Right ventricle myocardium superior (tissue), 1 donor: Measurements from ENCODE around the gene PUM2. TPM values are rescaled to one million over a fixed set of nuclear protein-coding genes. Genes with fewer than 3 reads are reported as not detected.
"Not testable (repeated sequence)": the region's sequence is repeated elsewhere in the genome, so short reads cannot be mapped to it uniquely, and the experiment has no call there.

ENCODE experiments used
- ATAC-seq: fragments of 200-7000 bp; cut with Tn5 transposase; one replicate; pipeline ENCODE4 v1.9.1; 2020; ENCODE audit warnings: mild to moderate bottlenecking; ENCODE audit not compliant: poor library complexity
- DNase-seq: peaks from one replicate; pipeline ENCODE4 v3.0.0-alpha.2; 2020
- intact Hi-C: fragments of 100-400 bp; cut with DNase I; formaldehyde crosslinking; loops from one replicate; pipeline ENCODE4 v1.11.2; 2022
- total RNA-seq: library from RNA; stranded (reverse); fragmentation: NEBNext Ultra II Directional; extraction: Animal tissue kit (Norgen Biotek cat#: 25700); gene quantifications from one replicate; pipeline ENCODE4 v1.2.1, GENCODE V29; 2021
- donor health status: DM: no; HTN: yes; CAD: no; lungs with severe emphysema.

PUM2 gene
- total RNA-seq, 1 donor from 2014 or later = 70.9 TPM

DNA sequence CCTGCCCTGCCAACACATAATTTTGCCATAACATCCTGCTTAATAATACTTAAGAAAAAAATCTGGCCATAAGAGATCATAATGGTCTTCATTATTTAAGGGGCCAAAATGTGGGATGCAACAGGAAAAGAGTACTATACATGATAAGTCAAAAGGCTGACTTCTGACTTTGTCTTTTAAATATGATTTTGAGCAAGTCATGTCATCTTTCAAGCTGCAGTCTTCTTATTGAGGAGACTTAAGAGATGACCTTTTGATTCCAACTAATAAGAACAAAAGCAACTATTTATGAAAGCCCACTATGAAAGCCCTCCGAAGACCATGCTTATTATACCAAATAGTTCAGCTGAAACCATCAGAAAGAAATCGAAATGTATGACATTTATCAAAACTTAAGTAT is 41.6 kb downstream of the PUM2 start:
- DNase-seq (no peak), ATAC-seq (no peak)
- intact Hi-C loops = no loop called here

DNA sequence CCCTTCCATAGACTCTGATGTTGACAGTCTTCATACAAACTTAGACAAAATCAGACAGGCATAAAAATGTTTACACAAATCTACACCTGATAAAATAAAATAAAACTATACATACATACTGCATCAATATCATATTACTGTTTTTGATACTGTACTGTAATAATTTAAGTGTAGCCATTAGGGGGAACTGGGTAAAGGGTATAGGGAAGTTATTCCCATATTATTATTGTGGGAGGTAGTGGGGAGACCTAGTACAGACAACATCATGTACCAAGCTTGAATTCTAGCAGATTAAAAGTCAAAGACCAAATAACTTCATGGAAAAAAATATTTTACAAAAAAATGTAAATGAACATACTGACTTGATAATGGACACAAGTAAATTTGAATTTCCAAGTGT is 43.3 kb downstream of the PUM2 start:
- ATAC-seq = no peak
- intact Hi-C loops = no loop called here
- no peak for DNase-seq

DNA sequence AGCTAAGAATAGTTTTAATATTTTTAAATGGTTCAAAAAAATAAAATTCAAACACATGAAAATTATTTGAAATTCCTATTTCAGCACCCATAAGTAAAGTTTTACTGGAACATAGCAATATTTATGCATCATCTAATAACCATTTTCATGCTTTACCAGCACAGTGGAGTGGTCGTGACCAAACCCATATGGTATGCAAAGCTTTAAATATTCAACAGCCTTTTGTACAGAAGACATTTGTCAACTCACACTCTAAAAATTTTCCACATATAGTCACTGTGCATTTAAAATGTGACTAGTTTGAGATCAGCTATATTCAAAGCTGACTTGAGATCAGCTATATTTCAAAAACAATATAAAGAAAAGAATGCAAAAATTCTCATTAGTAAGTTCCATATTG is 46.2 kb downstream of the PUM2 start:
- DNase-seq = no peak
- intact Hi-C loops = no loop called here
- ATAC-seq = no peak

DNA sequence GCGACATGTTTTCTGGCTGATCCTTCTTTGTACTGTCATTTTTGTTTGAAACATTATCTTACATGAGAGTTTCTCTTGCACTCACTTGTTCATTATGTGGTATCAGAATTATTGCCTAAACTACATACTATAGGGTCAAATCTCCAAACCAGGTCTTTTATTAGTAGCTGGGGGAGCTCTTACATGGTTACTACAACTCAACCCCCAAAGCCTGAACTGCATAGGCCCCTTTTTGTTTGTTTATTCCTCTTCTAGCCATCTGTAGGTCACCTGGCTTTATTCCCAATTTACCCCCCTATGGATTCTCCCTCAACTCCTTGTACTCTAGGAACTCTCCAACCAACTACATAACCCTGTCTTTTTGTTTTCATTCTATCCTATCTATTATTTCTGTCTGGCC is 46.7 kb downstream of the PUM2 start:
- DNase-seq (no peak), ATAC-seq (no peak)
- intact Hi-C loops = no loop called here

DNA sequence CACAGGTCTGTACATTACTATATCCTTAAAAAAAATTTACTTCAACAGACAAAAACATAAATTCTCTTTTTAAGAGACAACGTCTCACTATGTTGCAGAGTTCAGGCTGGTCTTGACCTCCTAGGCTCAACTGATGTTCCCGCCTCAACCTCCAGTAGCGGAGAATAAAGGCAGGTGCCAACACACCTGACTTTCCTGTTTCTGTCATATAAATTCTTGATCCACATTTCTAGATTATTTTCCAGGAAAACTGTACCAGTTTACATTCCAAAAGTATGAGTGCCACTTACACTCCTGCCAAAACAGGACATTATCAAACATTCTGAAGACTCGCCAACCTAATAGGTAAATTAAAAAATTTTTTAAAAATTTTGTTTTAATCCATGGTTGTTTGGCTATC is 48.6 kb downstream of the PUM2 start:
- ATAC-seq = no peak
- intact Hi-C loops = no loop called here
- no peak for DNase-seq

GRCh38 chr2:20300656-20301055 is 50.0 kb downstream of the PUM2 start:
- intact Hi-C loops = no loop called here
- no peak for DNase-seq
- ATAC-seq = no peak

DNA sequence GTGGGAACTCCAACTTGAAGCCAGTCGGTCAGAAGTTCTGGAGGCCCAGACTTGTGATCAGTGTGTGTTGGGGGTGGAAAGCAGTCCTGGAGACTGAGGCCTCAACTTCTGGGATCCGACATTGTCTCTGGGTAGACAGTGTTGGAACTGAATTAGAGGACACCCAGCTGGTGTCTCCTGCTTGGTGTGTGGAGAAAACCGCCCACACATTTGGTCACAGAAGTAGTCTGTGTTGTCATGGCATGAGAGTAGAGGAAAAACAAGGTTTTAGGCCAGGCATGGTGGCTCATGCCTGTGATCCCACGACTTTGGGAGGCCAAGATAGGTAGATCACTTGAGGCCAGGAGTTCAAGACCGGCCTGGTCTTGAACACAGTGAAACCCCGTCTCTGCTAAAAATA is 51.5 kb downstream of the PUM2 start:
- DNase-seq = no peak
- intact Hi-C loops = no loop called here
- no peak for ATAC-seq

DNA sequence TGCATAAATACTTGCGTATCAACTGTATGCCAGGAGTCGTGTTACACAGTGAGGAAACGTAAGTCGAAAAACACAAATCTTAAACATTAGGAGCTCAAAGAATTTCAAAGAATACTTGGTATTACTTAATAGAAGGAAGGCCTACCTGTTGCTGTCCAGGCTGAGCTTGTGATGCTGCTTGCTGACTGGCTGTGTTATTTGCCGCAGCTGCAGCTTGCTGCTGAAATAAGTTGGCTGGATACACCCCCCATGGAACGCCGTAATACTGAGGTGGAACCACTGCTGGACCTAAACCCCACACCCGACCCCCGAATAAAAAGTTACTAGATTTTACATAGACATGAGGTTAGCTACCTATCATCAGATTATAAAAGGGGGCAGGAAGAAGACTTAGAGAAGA is 56.4 kb downstream of the PUM2 start:
- DNase-seq = no peak
- no peak for ATAC-seq
- intact Hi-C loops = no loop called here

GRCh38 chr2:20292984-20293383 is 57.7 kb downstream of the PUM2 start:
- ATAC-seq (no peak), DNase-seq (no peak)
- intact Hi-C loops = no loop called here

- intact Hi-C loops = no loop called here
- ATAC-seq = peak; percentile 55
- no peak for DNase-seq
Measured at GRCh38 chr2:20291846-20292408, 58.7 kb downstream of the PUM2 start.

- intact Hi-C loops = no loop called here
- peak; percentile 81 for ATAC-seq
- DNase-seq = no peak
Measured at GRCh38 chr2:20291106-20291564, 59.5 kb downstream of the PUM2 start.

DNA sequence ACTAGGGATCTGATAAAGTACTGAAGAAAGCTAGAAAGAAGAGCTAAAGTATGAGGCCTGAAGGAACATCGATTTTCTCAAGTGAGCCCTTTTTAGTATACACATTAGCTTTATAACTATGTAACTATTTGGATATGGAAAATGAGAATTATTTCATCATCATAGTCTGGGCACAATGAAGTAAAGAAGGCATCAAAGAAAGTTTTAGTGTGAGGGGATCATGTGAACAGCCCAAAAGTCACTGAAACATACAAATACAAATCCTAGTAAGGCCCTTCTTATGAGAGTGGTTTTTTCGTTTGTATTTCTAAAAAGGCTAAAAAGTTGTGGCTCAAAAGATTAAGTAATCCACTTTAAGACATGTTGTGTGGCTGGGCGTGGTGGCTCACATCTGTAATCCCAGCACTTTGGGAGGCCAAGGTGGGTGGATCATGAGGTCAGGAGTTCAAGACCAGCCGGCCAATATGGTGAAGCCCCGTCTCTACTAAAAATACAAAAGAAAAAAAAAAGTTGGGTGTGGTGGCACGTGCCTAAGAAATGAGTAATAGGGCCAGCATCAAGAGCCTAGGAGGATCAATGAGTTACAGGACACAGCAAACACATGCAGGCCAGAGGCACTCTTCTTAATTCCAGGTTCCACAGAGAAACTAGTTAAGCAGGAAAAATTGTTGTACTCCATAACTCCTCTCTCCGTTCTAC is 61.9 kb downstream of the PUM2 start:
- no peak for ATAC-seq
- intact Hi-C loops = no loop called here

GRCh38 chr2:20282916-20283592 is 67.6 kb downstream of the PUM2 start:
- DNase-seq = peak; percentile 79
- ATAC-seq = peak; percentile 93
- intact Hi-C loops = no loop called here

More for the DNA sequence above, 61.9 kb downstream of the PUM2 start:
- no peak for DNase-seq

DNA sequence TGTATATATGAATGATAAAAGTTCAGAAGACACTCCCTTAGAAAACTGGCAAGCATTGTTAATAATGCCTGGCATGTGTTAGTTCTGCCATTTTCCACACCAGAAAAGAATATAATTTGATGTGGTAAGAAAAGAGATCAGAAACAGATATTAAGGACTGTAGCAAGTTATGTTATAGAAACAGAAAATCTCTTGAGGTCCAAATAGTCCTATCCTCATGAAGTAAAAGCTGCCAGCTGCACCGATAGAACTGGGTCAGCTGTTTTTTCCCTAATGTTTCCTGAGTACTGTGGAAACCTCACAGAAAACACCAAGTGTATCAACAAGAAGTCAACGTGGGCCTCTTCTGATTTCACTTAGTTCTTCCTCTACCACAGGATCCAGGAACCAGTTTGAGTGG is 68.8 kb downstream of the PUM2 start:
- intact Hi-C loops = no loop called here
- ATAC-seq (no peak), DNase-seq (no peak)

DNA sequence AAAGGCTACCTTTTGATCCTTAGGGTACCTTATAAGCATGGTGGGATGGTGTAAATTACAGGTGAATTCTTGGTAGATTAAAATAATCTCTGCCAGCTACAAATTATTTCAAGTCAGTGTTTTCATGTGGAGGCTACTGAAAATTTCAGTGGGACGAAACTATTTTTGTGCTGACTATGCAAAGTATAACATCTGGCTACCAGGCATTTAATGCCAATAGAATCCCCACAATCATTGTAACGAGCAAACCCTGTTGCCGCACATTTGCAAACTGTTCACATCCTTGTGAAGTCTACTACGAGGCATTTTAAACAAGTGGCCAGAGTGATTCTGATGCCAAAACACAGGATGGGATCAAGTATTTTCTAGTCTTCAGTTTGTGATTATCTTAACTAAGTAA is 77.6 kb downstream of the PUM2 start:
- DNase-seq = no peak
- intact Hi-C loops = no loop called here
- no peak for ATAC-seq

- DNase-seq, ATAC-seq, intact Hi-C loops: not testable (repeated sequence)
Measured at GRCh38 chr2:20268317-20268716, 82.3 kb downstream of the PUM2 start.

- ATAC-seq = no peak
- no peak for DNase-seq
- intact Hi-C loops = no loop called here
Measured at GRCh38 chr2:20267529-20267928, 83.1 kb downstream of the PUM2 start.

DNA sequence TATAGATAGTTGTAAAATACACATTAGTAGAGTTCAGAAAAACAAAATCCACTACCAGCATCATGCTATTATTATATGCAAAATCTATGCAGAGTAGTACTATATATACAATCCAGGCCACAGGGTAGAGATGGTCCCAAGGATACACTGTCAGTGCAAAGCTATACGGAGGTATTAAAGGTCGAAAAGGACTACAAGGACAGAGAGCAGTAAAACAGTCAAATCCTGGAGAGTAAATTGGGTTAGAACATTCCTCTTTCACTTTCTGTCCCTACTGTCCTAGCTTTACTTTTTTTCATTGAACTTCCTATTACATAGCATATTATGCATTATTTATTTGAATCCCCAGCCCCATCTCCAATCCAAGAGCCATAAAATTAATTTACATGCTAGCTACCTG is 86.0 kb downstream of the PUM2 start:
- intact Hi-C loops = no loop called here
- no peak for ATAC-seq
- no peak for DNase-seq

GRCh38 chr2:20257411-20257810 is 93.2 kb downstream of the PUM2 start:
- ATAC-seq = no peak
- no peak for DNase-seq
- intact Hi-C loops = no loop called here

DNA sequence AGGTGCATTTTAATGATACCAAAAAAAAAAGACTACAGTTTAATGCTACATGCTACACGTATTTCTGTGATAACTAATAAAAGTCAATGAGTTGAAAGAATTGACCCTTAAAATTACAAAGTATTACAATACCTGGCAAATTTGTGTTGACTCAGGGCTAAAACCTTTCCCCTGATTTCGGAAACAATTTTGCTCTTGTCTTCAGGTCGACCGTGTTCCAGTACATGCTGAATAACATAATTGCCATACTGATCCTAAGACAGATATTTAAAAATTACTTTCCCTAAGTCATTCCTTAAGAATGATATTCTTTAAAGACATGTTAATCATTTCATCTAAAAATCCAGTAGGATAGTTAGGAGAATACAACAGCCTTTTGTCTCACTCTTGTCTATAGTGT is 95.9 kb downstream of the PUM2 start:
- DNase-seq (no peak), ATAC-seq (no peak)
- intact Hi-C loops = no loop called here
